AG09309 (cell line): Measurements from ENCODE around the gene ZNF500.

Source experiments
- DNase-seq: peaks from one replicate; pipeline ENCODE4 v3.0.0-alpha.2; 2010; ENCODE audit warnings: low read depth
- H3K4me3 ChIP-seq: 2 replicates; pipeline ENCODE4 v1.5.1; 2011; ENCODE audit warnings: mild to moderate bottlenecking, low read depth, low read length, moderate library complexity; ENCODE audit not compliant: control insufficient read depth
- CTCF ChIP-seq: IDR thresholded peaks from 2 replicates; pipeline ENCODE4 v1.5.1; 2011; ENCODE audit warnings: mild to moderate bottlenecking, low read depth, low read length, inconsistent platforms; ENCODE audit not compliant: insufficient read depth, control insufficient read depth; ENCODE audit errors: missing control alignments

Gene ZNF500

DNA sequence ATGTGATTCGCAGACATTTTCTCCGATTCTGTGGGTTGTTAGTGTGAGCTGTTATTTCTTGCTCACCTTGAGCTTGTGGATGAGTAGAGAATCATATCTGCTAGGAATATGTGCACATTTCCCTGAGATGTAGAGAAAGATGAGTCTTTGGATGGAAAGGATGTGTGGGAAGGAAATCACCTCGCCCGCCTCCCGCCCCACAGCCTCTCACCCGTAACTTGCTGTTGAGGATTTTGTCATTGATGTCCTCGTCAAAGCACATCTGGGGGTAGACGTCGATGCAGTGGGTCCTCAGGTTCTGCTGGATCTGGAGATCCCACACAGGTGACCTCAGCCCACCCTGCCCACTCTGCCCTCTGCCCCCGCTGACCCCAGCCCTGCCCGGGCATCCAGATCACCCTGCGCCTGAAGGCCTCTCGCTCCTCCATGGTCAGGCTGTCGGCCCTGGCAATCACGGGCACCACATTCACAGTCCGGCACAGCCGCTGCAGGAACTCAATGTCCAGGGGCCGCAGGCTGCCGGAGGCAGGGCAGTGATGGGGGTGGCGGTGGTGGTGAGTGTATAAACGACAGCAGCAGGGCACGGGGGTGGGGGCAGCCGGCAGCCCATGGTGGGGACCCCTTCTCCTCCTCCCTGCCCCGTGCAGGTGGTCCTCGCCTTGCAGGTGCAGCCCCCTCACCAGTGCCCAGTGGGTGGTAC lies 16.4 kb upstream of the ZNF500 start:
- no peak overlapping the region for H3K4me3 ChIP-seq
- no peak for TF ChIP-seq CTCF
- DNase-seq: no peak

DNA sequence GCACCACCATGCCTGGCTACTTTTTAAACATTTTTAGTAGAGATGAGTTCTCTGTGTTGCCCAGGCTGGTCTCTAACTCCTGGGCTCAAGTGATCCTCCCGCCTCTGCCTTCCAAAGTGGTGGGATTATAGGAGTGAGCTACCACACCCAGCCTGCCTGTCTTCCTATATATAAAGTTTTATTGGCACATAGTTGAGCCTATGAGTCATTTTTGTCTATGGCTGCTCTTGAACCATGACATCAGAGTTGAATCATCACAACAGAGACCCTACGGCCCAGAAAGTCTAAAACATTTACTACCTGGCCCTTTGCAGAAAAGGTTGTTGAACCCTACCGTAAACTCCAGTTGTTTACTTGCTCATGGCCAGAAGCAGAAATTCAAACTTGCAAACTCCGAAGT lies 13.3 kb upstream of the ZNF500 start:
- no peak for TF ChIP-seq CTCF
- H3K4me3 ChIP-seq: no peak overlapping the region
- no peak for DNase-seq

DNA sequence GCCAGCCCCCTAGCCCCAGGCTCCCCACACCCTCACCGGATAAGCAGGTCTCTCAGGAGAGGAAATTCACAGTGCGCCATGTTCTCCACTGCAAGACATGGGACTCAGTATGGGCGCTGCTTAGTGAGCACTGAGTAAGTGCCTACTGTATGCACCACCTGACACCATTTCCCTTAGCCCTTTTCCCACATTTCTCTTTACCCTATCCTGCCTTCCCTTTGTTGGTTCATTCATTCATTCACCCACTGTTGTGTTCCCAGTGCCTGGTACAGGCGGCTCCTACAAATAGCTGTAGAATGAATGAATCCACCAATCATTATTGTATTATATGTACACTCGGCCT lies 11.1 kb upstream of the ZNF500 start:
- DNase-seq: no peak
- no peak for TF ChIP-seq CTCF
- H3K4me3 ChIP-seq: no peak overlapping the region

- H3K4me3 ChIP-seq: no peak overlapping the region
- no peak for TF ChIP-seq CTCF
- no peak for DNase-seq
Measured at GRCh38 chr16:4777339-4778049, 10.5 kb upstream of the ZNF500 start.

DNA sequence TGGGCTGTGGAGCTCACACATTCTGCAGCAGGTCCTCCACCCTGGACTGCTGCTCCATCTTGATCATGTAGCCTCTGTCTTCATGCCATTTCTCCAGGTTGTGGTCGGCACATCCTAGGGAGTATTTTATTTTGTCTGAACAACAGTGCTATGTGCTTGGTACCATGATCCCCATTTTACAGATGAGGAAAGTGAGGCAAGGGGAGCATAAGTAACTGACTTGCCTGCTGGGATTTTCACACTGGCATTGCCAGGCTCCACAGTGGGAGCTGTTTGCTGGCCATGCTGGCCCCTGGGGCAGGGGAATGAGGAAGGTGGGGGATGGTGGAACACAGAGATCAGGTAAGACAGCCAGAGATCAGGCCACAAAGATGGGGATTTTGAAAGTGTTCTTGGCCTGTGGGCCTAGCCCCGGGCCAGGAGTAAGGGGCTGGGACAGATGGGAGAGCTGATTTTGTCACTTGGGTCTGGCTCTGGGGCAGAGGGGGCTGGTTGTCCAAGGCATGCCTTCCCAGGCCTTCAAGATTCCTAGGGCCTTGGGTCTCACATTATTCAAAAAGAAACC lies 9.3 kb upstream of the ZNF500 start:
- no peak overlapping the region for H3K4me3 ChIP-seq
- no peak for TF ChIP-seq CTCF
- DNase-seq: no peak

GRCh38 chr16:4775005-4775404 lies 8.0 kb upstream of the ZNF500 start:
- TF ChIP-seq CTCF: no peak
- no peak overlapping the region for H3K4me3 ChIP-seq
- DNase-seq: no peak
